ENCODE data around the gene NAT10. TPM values are rescaled to one million over a fixed set of nuclear protein-coding genes. Genes with fewer than 3 reads are reported as not detected.
"Not testable (repeated sequence)": the region's sequence is repeated elsewhere in the genome, so short reads cannot be mapped to it uniquely, and the experiment has no call there.

NAT10 gene
- polyA plus RNA-seq, 1 donor: 37.0 TPM

DNA sequence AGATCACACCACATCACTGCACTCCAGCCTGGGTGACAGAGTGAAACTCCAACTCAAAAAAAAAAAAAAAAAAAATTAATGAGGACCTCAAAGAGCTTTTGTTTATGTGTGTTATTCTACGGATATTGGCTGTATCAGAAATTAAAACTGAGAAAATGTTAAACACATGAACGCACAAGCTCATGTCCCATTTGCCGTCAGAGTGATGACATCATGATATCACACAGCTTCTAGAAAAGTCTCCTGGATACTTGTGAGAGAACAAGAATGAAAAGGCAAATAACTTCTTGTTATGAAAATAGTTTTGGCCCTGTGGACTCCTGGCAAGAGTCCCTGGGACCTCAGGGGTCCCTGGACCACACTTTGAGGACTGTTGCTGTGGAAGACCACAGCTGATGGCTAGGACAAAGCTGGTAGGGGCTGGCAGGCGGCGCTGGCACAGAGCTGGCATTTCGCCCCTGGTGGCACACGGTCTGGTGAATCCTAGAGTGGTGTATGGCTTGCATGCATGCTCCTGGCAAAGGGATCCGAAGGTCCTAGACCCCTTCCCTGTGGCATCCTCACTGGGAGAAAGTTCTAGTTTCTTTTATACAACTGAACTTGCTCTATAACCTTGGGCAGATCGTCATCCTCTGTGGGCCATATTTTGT, 73.7 kb downstream of the NAT10 start:
- Histone ChIP-seq H3K9me3 (ENCODE audit: control insufficient read depth, low read depth, low read length) (peaks cover 2% of the 10 kb centered on the region), H3K4me1 (ENCODE audit: control insufficient read depth, insufficient read depth, low read length) (no peaks in the 10 kb centered on the region), H3K27ac (ENCODE audit: low read length) (no peak overlapping the region), H3K27me3 (ENCODE audit: control insufficient read depth, insufficient read depth, low read length) (peaks cover 2% of the 10 kb centered on the region), H3K4me3 (ENCODE audit: low read length) (no peak overlapping the region), H3K36me3 (ENCODE audit: control insufficient read depth, insufficient read depth, low read length) (no peaks in the 10 kb centered on the region)
- WGBS (ENCODE audit: insufficient coverage, low lambda C conversion rate): 100% methylated on average over 1 of the region's 9 CpGs
- DNase-seq: no peak

DNA sequence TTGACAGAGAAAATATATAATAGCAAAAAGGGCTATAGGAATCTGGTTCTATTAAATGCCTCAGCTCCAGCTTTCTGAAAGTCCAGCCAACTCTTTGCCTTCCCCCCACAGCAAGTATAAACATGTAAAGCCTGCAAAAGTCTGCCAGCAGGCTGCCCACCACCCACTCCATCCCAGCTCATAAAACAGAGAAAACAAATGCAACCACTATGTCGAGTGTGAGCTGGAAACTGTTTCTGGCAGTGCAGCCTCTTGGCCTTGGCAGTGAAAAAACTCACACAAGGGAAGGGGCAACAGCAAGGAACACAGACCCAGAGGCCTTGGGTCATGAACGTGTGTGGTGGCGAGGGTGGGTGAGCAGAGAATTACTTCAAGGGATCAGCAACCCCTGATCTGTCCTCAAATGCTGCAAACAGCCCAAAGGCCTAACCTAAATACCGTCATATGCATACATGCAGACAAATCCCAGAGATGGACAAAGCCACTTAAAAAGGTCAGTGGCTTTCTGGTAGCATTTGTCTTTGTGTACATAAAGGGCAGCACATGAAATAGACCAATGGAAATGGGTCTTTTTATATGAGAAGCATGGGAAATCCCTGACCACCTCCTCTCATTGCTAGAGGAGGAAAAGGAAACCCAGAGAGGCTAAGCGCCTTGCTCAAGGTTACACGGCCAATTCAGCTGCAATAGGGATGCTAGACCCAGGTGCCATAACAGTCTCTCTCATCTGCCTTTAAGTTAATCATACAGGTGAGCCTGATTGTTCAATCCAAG, 74.8 kb downstream of the NAT10 start:
- DNase-seq: no peak
- Histone ChIP-seq H3K9me3 (ENCODE audit: control insufficient read depth, low read depth, low read length) (no peaks in the 10 kb centered on the region), H3K27ac (ENCODE audit: low read length) (no peak overlapping the region), H3K4me1 (ENCODE audit: control insufficient read depth, insufficient read depth, low read length) (no peaks in the 10 kb centered on the region), H3K4me3 (ENCODE audit: low read length) (no peak overlapping the region), H3K36me3 (ENCODE audit: control insufficient read depth, insufficient read depth, low read length) (no peaks in the 10 kb centered on the region), H3K27me3 (ENCODE audit: control insufficient read depth, insufficient read depth, low read length) (peaks cover 2% of the 10 kb centered on the region)
- WGBS (ENCODE audit: insufficient coverage, low lambda C conversion rate): no CpG with 5 or more reads among the region's 6 CpGs

- not testable (repeated sequence) for H3K9me3 ChIP-seq (ENCODE audit: control insufficient read depth, low read depth, low read length); H3K27ac ChIP-seq (ENCODE audit: low read length); H3K36me3 ChIP-seq (ENCODE audit: control insufficient read depth, insufficient read depth, low read length); DNase-seq; H3K27me3 ChIP-seq (ENCODE audit: control insufficient read depth, insufficient read depth, low read length); H3K4me1 ChIP-seq (ENCODE audit: control insufficient read depth, insufficient read depth, low read length); H3K4me3 ChIP-seq (ENCODE audit: low read length)
- WGBS (ENCODE audit: insufficient coverage, low lambda C conversion rate): no CpG with 5 or more reads among the region's 5 CpGs
These were observed 75.4 kb downstream of the NAT10 start for GRCh38 chr11:34180814-34181165.

- WGBS (ENCODE audit: insufficient coverage, low lambda C conversion rate): no CpG with 5 or more reads among the region's 5 CpGs
- H3K36me3 ChIP-seq (ENCODE audit: control insufficient read depth, insufficient read depth, low read length): no peaks in the 10 kb centered on the region
These were observed 75.8 kb downstream of the NAT10 start for GRCh38 chr11:34181251-34181650.

DNA sequence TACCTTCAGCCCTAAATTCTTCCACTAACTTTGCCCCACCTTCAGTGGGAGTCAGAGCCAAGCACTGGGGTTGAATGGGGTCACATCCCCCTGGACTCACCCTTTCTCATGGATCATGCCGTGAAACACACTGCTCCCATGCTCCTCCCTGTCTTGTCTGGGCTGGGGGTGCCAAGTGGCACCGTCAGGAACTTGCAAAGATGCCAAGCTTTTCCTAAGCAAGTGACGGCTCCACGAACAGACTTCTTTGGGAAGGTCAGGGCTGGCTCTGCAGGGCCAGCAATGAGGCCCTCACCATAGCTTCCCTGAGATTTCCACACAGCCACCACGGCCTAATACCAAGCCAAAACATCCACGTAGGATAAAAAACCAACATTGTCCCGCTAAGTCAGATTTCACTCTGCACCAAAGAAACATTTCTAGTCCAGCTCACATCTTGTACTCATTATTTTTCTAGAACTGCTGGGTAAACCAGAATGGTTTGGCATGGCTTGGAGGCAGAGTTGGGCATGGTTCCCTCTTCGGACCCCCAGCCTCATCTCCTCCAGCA, 76.5 kb downstream of the NAT10 start:
- WGBS (ENCODE audit: insufficient coverage, low lambda C conversion rate): 100% methylated on average over 2 of the region's 8 CpGs
- Histone ChIP-seq H3K36me3 (ENCODE audit: control insufficient read depth, insufficient read depth, low read length) (no peaks in the 10 kb centered on the region), H3K4me1 (ENCODE audit: control insufficient read depth, insufficient read depth, low read length) (no peaks in the 10 kb centered on the region)

More at GRCh38 chr11:34181251-34181650, 75.8 kb downstream of the NAT10 start:
- no peak for DNase-seq
- Histone ChIP-seq H3K27ac (ENCODE audit: low read length) (no peak overlapping the region), H3K4me3 (ENCODE audit: low read length) (no peak overlapping the region), H3K9me3 (ENCODE audit: control insufficient read depth, low read depth, low read length) (no peaks in the 10 kb centered on the region), H3K4me1 (ENCODE audit: control insufficient read depth, insufficient read depth, low read length) (no peaks in the 10 kb centered on the region), H3K27me3 (ENCODE audit: control insufficient read depth, insufficient read depth, low read length) (peaks cover 2% of the 10 kb centered on the region)

DNA sequence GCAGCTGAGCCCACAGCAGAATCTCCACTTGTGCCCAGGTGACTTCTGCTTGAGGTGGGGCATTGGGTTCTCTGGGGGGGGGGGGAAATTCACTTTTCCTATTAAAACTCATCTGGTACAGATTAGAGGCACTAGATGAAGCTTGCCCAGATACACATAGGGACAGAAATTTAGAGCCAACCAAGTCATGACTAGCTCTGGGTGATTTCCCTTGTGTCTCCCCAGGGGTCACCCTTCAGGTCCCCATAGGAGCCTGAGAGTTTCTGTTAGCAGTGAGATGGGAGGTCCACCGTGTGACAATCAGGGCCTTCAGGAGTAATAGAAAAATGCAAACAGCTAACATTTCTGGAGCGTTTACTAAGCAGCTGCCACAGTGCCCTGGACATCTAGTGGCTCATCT, 77.0 kb downstream of the NAT10 start:
- H3K36me3 ChIP-seq (ENCODE audit: control insufficient read depth, insufficient read depth, low read length): no peaks in the 10 kb centered on the region
- no CpG with 5 or more reads among the region's 2 CpGs for WGBS (ENCODE audit: insufficient coverage, low lambda C conversion rate)
- DNase-seq: no peak
- H3K4me1 ChIP-seq (ENCODE audit: control insufficient read depth, insufficient read depth, low read length): no peaks in the 10 kb centered on the region
- H3K27me3 ChIP-seq (ENCODE audit: control insufficient read depth, insufficient read depth, low read length): no peaks in the 10 kb centered on the region
- no peak overlapping the region for H3K4me3 ChIP-seq (ENCODE audit: low read length)
- no peaks in the 10 kb centered on the region for H3K9me3 ChIP-seq (ENCODE audit: control insufficient read depth, low read depth, low read length)
- no peak overlapping the region for H3K27ac ChIP-seq (ENCODE audit: low read length)

More for the DNA sequence above, 76.5 kb downstream of the NAT10 start:
- H3K27ac ChIP-seq (ENCODE audit: low read length): no peak overlapping the region
- no peak overlapping the region for H3K4me3 ChIP-seq (ENCODE audit: low read length)
- peaks cover 2% of the 10 kb centered on the region for H3K27me3 ChIP-seq (ENCODE audit: control insufficient read depth, insufficient read depth, low read length)
- no peaks in the 10 kb centered on the region for H3K9me3 ChIP-seq (ENCODE audit: control insufficient read depth, low read depth, low read length)
- DNase-seq: no peak

GRCh38 chr11:34182921-34183685, 77.7 kb downstream of the NAT10 start:
- no peaks in the 10 kb centered on the region for H3K36me3 ChIP-seq (ENCODE audit: control insufficient read depth, insufficient read depth, low read length)
- WGBS (ENCODE audit: insufficient coverage, low lambda C conversion rate): no CpG with 5 or more reads among the region's 13 CpGs
- DNase-seq: no peak
- H3K9me3 ChIP-seq (ENCODE audit: control insufficient read depth, low read depth, low read length): no peaks in the 10 kb centered on the region
- no peak overlapping the region for H3K27ac ChIP-seq (ENCODE audit: low read length)
- H3K4me3 ChIP-seq (ENCODE audit: low read length): no peak overlapping the region
- H3K4me1 ChIP-seq (ENCODE audit: control insufficient read depth, insufficient read depth, low read length): no peaks in the 10 kb centered on the region
- H3K27me3 ChIP-seq (ENCODE audit: control insufficient read depth, insufficient read depth, low read length): peaks cover under 1% of the 10 kb centered on the region

- H3K27ac ChIP-seq (ENCODE audit: low read length): no peak overlapping the region
- no peak for DNase-seq
- no peaks in the 10 kb centered on the region for H3K4me1 ChIP-seq (ENCODE audit: control insufficient read depth, insufficient read depth, low read length)
- no CpG with 5 or more reads among the region's 9 CpGs for whole genome bisulfite sequencing (ENCODE audit: insufficient coverage, low lambda C conversion rate)
- H3K27me3 ChIP-seq (ENCODE audit: control insufficient read depth, insufficient read depth, low read length): peaks cover 2% of the 10 kb centered on the region
- no peak overlapping the region for H3K4me3 ChIP-seq (ENCODE audit: low read length)
- H3K9me3 ChIP-seq (ENCODE audit: control insufficient read depth, low read depth, low read length): no peaks in the 10 kb centered on the region
- no peaks in the 10 kb centered on the region for H3K36me3 ChIP-seq (ENCODE audit: control insufficient read depth, insufficient read depth, low read length)
These were observed 78.5 kb downstream of the NAT10 start for GRCh38 chr11:34183848-34184391.

- Histone ChIP-seq H3K36me3 (ENCODE audit: control insufficient read depth, insufficient read depth, low read length) (no peaks in the 10 kb centered on the region), H3K9me3 (ENCODE audit: control insufficient read depth, low read depth, low read length) (no peaks in the 10 kb centered on the region), H3K27me3 (ENCODE audit: control insufficient read depth, insufficient read depth, low read length) (peaks cover 2% of the 10 kb centered on the region), H3K4me1 (ENCODE audit: control insufficient read depth, insufficient read depth, low read length) (no peaks in the 10 kb centered on the region), H3K27ac (ENCODE audit: low read length) (no peak overlapping the region), H3K4me3 (ENCODE audit: low read length) (no peak overlapping the region)
- no peak for DNase-seq
- no CpG with 5 or more reads among the region's 14 CpGs for WGBS (ENCODE audit: insufficient coverage, low lambda C conversion rate)
These were observed 79.1 kb downstream of the NAT10 start for GRCh38 chr11:34184505-34185015.
